HG02571 (cell line): ENCODE results near the gene C10orf62.
"Not testable (repeated sequence)": the region's sequence is repeated elsewhere in the genome, so short reads cannot be mapped to it uniquely, and the experiment has no call there.

Experiments
- ATAC-seq: cut with Tn5 transposase; IDR thresholded peaks from one replicate; pipeline ENCODE4 v1.9.1; 2021; ENCODE audit warnings: mild to moderate bottlenecking, moderate library complexity; ENCODE audit not compliant: unreplicated experiment

The C10orf62 gene

DNA sequence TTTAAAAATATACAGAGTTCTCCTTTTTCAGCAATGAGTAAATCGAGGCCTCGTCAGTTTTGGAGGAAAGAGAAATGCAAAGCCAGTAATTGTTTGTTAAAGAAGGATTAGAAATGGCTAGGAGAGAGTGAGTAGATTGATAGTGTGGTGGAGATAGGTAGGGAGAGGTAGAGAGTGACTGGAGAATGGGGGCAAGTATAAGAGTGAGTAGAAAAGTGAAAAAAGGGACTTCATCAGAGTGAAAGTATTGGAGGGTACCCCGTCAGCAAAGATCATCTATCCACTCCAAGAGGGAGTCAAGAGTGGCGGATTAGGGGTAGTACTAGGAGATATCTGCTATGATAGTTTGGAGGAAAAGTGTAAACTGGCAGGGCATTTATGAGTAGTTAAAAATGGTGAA is 26.2 kb upstream of the C10orf62 start:
- no peak for ATAC-seq

DNA sequence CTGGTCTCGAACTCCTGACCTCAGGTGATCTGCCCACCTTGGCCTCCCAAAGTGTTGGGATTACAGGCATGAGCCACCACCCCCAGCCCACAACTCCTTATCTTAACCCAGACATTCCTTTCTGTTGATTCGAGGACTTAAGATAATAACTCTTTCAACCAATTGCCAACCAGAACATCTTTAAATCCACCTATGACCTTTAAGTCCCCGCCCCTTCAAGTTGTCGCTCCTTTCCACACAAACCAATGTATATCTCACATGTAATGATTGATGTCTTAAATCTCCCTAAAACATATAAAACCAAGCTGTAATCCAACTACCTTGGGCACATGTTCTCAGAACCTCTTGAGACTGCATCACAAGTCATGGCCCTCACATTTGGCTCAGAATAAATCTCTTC is 24.7 kb upstream of the C10orf62 start:
- no peak for ATAC-seq

DNA sequence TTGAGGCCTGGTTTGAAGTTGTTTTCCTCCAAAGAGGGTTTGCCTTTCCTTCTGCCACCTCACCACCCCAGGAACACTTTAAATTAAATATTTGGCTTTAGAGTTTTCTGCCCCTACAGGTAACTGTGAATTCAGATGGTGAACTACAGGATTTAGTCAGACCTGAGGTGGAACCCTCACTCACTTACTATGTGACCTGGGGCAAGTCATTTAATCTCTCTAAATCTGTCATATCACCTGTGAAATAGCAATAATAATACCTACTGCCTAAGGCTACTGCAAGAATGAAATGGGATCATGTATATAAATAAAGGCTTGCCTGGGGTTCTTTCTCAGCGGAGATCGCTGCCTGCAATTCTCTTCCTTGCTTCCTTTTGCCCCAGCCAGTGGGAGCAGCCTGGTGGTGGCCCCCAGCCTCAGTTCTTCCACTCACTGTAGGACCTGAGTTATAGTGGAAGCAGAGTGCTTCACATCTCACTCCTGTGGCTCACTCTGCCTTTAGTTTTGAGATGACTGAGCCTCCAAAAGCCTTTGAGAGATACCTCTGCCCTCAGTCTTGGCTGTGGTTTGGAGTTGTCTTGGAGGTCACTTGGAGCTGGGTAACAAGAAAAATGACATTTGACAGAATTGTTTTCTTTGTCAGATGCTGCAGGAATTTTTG is 23.1 kb upstream of the C10orf62 start:
- no peak for ATAC-seq

DNA sequence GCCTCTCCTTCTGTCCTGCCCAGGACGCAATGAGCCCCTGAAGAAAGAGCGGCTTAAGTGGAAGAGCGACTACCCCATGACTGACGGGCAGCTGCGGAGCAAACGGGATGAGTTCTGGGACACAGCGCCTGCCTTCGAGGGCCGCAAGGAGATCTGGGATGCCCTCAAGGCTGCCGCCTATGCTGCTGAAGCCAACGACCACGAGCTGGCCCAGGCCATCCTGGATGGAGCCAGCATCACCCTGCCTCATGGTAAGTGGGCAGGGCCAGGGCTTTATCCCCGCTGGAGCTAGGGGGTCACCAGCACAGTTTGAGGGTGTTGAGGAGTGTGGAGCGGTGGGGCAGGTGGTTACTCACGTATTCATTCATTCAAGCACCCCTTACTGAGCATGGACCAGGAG is 21.6 kb upstream of the C10orf62 start:
- no peak for ATAC-seq

DNA sequence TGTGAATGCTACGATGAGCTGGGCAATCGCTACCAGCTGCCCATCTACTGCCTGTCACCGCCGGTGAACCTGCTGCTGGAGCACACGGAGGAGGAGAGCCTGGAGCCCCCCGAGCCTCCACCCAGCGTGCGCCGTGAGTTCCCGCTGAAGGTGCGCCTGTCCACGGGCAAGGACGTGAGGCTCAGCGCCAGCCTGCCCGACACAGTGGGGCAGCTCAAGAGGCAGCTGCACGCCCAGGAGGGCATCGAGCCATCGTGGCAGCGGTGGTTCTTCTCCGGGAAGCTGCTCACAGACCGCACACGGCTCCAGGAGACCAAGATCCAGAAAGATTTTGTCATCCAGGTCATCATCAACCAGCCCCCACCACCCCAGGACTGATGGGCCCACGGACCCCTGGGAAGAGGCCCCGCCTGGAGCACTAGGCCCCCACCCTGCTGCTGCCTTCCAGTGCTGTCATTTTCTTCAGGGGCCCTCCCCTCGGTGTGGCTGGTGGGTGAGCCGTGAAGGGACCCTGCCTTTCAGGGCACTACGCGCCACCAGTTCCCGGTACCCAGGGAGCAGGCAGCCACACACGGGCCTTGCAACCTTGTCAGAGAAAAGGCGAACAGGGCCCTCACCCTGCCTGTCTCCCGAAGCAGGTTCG is 19.3 kb upstream of the C10orf62 start:
- ATAC-seq = no peak

DNA sequence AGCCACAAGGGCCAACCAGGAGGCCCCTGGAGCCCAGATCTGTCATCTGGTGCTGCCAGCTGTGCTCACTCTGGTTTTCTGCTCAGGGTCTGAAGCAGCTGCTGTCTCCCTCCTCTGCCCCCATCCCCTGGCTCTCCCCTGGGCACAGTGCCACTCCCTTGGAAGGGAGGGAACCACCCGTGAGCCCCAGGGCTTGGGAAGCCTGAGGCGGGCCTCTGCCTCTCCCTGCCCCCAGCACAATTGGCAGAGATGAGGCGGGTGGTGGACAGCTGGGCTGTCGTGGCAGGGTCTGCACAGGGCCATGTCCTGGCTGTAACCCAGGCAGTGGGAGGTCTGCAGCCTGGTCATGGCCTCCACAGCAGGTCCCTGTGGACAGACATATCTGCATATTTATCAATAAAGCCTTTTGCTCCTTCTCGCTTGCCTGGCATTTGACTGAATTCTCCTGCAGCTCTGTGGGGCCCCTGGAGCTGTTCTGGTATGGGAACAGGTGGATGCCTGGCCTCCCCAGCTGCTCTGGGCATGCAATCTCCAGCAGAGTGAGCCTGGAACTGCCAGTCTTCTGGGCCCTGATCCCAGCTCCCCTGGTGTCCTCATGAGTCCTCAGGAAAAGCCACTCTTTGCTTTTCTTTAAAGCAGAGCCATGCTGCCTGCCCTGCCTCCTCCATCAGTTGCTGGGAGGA is 18.6 kb upstream of the C10orf62 start:
- no peak for ATAC-seq

DNA sequence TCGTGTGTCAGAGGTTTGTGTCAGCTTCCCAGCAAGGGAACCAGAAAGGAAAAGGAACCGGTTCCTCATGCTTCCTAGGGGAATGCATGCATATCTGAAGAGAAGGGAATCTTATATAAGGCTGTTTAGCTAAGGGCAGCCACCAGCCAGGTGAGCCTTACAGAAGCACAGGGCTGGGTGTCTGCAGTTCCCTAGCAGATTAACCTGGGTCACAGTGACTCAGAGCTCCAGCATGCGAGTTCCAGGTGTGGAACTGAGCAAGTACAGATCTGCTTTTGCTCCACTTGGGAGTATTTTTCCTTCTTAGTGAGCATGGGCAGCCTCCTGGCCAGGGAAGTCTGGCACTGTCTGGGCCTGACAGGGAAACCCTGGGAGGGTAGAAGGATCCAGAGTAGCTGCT is 17.9 kb upstream of the C10orf62 start:
- ATAC-seq = no peak

DNA sequence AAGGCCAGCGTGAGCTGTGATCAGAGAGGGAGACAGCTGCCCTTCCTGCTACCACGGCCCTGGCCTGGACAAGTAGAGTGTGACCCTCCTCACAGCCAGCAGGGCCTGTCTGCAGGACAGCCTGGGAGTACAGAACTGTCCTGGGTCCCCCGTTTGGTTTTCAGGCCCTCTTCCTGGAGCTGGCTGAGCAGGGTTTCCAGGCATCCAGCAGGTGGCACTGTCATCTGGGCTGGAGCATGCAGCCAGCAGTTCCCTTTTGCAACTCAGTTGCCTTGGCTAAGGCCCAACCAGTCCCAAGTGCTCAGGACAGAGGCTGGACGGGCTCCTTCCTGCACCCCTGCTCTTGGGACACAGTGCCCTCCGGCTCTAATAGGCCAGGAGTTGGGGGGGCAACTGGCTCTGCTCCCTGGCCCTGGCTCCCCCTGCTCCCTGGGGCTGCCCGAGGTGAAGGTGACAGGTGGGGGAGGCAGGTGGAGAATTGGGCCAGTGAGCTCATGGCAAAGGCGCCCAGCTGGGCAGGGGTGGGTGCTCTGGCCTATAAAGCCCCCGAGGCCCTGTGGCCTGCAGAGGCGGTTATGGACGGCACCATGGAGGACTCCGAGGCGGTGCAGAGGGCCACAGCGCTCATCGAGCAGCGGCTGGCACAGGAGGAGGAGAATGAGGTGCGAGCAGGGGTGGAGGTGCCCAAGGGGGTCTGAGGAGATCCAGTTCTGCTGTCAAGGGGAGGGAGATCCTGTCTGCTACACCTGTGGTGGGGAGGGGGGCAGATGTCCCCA is 17.1 kb upstream of the C10orf62 start, which contains the start of gene ANKRD2:
TSS of gene ANKRD2 (plus strand) at position 566 of the 776 bp plus-strand sequence. CDS start at position 576, 10 bp downstream.
- ATAC-seq = no peak

DNA sequence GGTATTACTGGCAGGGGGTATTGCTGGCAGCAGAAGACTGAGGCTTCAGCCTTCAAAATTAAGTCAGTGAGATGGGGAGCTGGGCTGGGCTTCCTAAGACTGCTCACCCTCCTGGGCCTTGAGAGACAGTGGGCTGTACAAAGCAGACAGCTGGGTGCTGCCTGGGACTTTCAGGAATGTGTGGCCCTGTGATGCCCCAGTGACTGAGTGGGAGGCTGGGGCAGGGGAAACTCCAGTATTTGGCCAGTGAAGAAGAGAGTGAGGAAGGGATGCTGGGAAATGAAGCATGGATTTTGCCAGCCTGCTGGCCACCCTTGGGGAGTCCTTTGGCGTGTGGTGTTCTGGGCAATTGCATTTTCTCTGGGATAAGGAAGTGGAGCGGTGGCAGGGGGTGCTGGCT is 16.5 kb upstream of the C10orf62 start:
- ATAC-seq = no peak

DNA sequence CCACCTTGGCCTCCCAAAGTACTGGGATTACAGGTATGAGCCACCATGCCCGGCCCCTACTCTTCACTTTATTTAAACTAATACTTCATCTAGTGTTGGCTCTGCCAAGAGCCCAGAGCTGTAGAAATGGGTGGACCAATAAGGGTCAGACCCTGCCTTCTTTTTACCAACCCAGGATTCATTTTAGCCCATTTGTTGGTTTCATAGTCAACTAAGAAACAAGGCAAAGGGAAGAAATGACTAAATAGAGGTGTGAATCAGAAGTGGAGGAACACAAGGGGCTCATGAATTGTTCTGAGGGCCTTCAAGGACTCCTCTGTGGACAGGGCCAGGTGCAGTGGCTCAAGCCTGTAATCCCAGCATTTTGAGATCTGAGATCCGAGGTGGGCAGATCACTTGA is 15.8 kb upstream of the C10orf62 start:
- no peak for ATAC-seq

DNA sequence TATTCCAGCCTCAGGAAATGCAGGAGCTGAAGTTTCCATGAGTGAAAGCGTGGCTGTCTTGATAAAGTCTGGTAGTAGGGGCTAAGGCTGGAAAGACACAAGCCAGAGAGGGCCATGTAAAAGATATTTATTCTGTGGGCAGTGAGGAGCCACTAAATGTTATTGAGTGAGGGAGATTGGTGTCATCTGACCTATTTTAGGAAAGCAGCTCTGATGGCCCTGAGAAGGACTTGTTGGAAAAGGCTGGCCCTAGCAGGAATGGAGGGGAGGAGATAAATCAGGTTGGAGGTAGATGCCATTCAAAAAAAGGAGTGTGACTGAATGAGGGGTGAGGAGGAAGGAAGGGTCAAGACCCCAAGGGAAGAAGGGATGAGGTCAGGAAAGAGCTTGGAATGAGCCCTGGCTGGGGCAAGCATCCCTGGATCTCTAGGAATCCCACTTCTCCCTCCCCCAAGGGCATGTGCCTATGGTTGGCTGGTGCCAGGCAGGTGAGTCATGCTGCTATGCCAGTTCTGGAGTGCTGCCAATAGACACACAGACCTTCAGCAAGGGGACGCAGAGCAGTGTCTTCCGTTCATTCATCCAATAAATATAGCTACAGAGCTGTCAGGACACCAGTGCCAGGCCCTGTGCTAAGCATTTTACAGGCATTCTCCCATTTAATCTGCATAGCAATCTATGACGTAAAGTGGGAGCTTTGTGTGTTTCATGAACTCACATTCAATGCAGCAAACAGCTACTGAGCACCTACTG is 15.0 kb upstream of the C10orf62 start:
- ATAC-seq = no peak

DNA sequence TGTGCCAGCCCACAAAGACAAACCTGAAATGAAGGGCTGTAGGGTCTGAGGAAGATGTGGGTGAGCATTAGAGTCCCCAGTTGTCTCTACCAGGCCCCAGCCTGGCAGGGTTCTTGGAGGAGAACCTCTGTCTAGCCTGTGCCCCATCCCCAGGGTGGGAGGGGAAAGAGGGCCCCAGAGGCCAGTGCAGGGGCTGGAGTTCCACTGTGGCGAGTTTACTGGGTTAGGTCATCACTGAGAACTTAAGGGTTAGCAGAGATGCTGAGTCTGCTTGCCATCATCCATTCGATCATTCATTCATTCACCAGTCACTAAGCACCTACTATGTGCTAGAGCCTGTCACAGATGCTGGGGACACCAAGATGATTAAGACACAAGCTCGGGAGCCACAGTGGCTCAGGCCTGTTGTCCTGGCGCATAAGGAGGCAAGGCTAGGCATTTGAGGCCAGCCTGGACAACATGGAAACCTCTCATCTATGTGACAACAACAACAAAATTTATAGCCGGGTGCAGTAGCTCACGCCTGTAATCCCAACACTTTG is 14.3 kb upstream of the C10orf62 start:
- ATAC-seq = no peak

DNA sequence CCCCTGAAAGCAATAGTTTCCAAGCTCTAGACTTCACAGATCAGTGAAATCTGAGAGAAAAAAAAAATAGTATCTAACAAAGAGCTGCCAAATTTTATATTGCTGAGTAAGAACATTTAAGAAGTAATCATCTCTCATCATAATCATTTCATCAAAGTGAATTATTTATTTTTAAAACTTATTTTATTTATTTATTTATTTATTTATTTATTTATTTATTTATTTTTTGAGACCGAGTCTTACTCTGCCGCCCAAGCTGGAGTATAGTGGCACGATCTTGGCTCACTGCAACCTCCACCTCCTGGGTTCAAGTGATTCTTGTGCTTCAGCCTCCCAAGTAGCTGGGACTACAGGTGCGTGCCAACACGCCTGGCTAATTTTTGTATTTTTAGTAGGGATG is 13.0 kb upstream of the C10orf62 start:
- not testable (repeated sequence) for ATAC-seq

DNA sequence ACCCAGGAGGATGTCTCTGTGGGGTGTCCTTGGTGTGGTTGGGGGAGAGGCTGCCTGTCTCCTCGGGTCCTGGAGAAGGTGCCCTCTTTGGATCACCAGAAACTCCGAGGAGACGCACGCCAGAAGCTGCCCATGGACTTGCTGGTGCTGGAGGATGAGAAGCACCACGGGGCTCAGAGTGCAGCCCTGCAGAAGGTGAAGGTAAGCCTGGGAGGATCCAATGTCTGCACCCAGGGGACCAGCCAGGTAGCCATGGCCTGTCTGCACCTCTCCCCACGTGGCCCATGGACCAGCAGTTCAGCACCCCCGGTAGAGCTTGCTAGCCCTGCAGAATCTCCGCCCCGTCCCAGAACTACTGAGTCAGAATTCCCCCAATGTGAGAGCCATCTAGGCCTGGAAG is 11.8 kb upstream of the C10orf62 start:
- no peak for ATAC-seq

DNA sequence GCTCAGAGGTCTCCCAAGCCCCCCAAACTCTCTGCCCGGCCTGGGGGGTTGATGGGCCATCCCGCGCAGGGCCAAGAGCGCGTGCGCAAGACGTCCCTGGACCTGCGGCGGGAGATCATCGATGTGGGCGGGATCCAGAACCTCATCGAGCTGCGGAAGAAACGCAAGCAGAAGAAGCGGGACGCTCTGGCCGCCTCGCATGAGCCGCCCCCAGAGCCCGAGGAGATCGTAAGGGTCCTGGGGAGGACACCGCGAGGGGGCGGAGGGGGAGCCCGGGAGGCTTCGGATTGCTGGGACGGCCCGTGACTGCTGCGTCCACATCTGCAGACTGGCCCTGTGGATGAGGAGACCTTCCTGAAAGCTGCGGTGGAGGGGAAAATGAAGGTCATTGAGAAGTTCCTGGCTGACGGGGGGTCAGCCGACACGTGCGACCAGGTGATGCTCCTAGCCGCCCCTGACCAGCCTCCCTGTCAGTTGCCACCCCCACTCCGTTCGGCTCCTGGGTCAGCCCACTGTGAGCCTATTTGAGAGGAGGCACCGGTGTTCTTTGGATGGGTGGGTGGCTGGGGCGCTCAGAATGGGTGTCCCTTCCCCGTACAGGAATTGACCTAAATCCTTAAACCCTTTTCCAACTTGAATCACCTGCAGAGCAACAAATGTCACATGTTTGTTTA is 11.2 kb upstream of the C10orf62 start:
- ATAC-seq = no peak

DNA sequence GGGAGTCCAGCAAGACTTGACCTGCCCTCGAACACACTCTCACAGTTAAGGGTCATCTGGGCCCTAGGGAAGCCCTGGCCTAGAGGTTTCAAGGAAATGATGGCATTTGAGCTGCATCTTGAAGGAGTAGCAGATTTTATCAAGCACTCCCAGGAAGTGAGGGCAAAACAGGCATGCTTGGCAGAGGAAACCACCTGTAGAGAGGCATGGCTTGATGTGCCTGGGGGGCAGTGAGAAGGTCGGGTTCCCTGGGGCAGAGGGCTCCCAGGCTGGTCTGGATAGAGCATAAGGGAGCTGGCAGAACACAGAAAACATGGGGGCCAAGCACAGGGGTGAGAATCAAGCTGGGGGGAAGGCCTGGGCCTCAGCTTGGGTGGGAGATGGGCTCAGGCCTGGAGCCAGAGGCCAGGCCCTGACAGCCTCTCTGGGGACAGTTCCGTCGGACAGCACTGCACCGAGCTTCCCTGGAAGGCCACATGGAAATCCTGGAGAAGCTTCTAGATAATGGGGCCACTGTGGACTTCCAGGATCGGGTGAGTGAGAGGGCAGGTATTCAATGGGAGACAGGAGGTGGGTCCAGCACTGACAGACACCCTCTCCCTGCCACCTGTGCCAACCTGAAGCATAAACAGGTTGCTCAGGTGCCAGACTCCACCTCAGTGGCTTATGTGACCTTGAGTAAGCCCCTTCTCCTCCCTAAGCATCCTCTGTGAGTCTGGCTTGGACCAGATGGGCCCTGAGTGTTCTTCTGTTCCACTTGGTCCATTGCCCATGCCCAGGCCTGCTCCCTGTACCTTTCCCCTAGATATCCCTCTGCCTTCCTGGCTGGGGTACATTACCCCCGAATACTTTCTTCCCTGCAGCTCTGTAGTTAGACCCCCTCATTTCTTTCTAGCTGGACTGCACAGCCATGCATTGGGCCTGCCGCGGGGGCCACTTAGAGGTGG is 8.8 kb upstream of the C10orf62 start:
- ATAC-seq = no peak

DNA sequence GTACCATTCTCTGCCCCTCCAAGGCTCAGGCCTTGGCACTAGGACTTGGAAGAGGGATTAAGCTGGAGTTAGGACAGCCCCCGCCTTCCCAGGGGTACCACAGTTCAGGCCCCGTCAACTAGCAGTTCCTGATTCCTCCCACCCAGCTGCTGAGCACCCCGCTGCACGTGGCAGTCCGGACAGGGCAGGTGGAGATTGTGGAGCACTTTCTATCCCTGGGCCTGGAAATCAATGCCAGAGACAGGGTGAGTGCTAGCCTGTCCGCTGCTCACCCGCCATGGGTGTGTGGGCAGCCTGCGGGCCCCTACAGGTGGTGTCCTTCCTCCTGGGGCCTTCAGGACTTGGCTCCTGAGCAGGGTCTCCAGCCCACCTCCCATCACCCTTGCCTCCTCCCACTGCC is 7.4 kb upstream of the C10orf62 start:
- no peak for ATAC-seq

DNA sequence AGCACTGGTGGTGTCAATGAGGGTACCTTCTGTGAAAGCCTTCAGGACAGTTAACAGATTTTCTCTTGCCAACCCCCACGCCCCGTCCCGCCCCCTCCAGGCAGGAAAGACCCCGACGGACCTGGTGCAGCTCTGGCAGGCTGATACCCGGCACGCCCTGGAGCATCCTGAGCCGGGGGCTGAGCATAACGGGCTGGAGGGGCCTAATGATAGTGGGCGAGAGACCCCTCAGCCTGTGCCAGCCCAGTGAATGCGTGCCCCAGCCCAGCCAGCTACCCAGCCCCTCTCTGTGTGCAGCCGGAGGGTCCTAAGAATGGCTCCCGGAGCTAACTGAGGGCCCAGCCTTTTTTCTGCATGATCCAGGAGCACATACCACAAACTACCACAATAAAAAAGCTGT is 6.0 kb upstream of the C10orf62 start:
- no peak for ATAC-seq
